ENCODE measurements around the gene GRB14. TPM values are rescaled to one million over a fixed set of nuclear protein-coding genes. Genes with fewer than 3 reads are reported as not detected.

GRB14 gene
- total RNA-seq, 2 donors from 2014 or later = not detected

DNA sequence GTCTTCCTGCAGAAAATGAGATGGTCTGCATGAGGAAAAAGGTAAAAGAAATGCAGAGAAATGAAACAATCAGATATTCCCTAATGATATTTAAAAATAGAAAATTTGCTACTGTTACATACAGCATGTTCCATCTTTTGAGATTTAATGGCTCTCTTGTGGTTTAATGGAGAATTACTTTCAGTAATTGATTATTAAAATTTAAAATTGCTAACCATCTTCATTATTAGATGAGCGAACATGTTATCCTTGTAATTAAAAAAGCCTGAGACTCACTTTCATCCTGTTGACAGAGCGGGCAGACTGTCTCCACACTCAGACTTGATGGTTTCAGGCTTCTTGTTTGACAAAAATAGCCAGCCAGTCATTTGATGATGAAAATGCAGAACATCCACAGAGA is 171.0 kb downstream of the GRB14 start:
- no peak overlapping the region for H3K4me3 Mint-ChIP-seq
- DNase-seq (no peak), ATAC-seq (replicated peaks in 1 of 2) (no peak)
- no peaks in the 10 kb centered on the region for H3K4me1 Mint-ChIP-seq (ENCODE audit: low read depth)
- no peaks in the 10 kb centered on the region for H3K36me3 Mint-ChIP-seq (ENCODE audit: insufficient read depth in 2 of 2)
- H3K27ac Mint-ChIP-seq = no peak overlapping the region
- H3K27me3 Mint-ChIP-seq (ENCODE audit: low read depth) = no peaks in the 10 kb centered on the region
- peaks cover 0 to 2% of the 10 kb centered on the region in 2 donors for H3K9me3 Mint-ChIP-seq

DNA sequence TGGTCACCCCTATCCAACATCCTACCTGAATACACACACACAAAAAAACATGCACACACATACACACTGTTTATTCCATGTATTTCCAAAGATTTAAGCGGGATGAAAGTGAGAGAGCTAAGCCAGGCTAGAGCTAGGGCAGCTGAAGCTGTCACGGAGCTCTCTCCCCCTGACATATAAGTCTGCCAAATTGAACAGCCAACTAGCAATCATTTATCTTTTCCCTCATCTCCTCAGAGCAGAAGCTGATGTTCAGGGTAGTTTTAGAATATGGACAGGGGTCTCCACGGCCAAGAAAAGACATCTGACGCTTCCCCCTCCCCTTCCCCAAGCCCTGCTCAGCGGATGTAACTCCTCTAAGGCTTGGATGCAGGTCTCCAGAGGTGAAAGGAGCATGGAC is 171.6 kb downstream of the GRB14 start:
- ATAC-seq (replicated peaks in 1 of 2) = no peak
- Mint-ChIP-seq H3K9me3 (peaks cover 0 to 2% of the 10 kb centered on the region in 2 donors), H3K4me1 (ENCODE audit: low read depth) (no peaks in the 10 kb centered on the region), H3K36me3 (ENCODE audit: insufficient read depth in 2 of 2) (no peaks in the 10 kb centered on the region), H3K27ac (no peak overlapping the region), H3K4me3 (no peak overlapping the region), H3K27me3 (ENCODE audit: low read depth) (no peaks in the 10 kb centered on the region)
- DNase-seq = no peak

DNA sequence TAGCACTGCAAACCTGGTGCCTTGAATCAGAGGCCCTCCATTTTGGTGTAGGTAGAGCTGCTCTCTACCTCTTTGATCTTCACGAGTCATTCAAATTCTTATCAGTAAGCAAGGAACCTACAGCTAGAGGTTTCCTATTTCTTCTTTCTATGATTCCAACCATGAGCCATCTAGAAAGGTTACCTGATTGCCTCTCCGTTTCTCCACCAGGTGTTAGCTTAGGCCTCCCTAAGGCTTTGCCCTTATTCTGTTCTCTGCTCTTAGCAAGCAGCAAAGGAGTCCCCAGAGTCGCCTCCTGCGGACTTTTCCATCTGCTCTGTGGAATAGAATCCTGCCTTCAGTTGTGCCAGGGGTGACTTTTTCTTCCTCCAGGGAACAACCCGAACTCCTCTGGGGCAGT is 173.6 kb downstream of the GRB14 start:
- peaks cover 0 to 1% of the 10 kb centered on the region in 2 donors for H3K9me3 Mint-ChIP-seq
- DNase-seq = no peak
- no peak overlapping the region for H3K4me3 Mint-ChIP-seq
- H3K27me3 Mint-ChIP-seq (ENCODE audit: low read depth) = no peaks in the 10 kb centered on the region
- no peaks in the 10 kb centered on the region for H3K4me1 Mint-ChIP-seq (ENCODE audit: low read depth)
- no peak overlapping the region for H3K27ac Mint-ChIP-seq
- ATAC-seq (replicated peaks in 1 of 2) = no peak
- H3K36me3 Mint-ChIP-seq (ENCODE audit: insufficient read depth in 2 of 2) = no peaks in the 10 kb centered on the region

Other genes starting within 250 kb of the GRB14 start
- under 1 TPM; 0.23 to 0.58 TPM for gene COBLL1, start 220.3 kb upstream of the GRB14 start, total RNA-seq